ENCODE data around the gene LRP1B. TPM values are rescaled to one million over a fixed set of nuclear protein-coding genes. Genes with fewer than 3 reads are reported as not detected.

The LRP1B gene
- total and polyA plus RNA-seq, 2 of the 8 experiments (the other 6 are each of a cell fraction or from before 2014, with no cell fraction given), result 0.03 TPM; not detected in 1

- H3K4me3 ChIP-seq (ENCODE audit: extremely low read depth in 1 of 4, insufficient read depth in 2 of 4, low read depth in 3 of 4, low read length in 4 of 4), result no peak overlapping the region
These were observed 483.5 kb downstream of the LRP1B start for GRCh38 chr2:141647353-141647752.

More at GRCh38 chr2:141647353-141647752, 483.5 kb downstream of the LRP1B start:
- H3K4ac ChIP-seq (replicated peaks; ENCODE audit: insufficient read length, low read depth, low read length), result no peak overlapping the region
- H4K20me1 ChIP-seq (replicated peaks in 1 of 2; ENCODE audit: control insufficient read depth in 1 of 2, insufficient read depth in 2 of 2, low read length in 2 of 2), result no peaks in the 10 kb centered on the region
- H2BK5ac ChIP-seq (ENCODE audit: low read depth, low read length), result no peak overlapping the region
- no peak overlapping the region for H3K56ac ChIP-seq (replicated peaks; ENCODE audit: insufficient read length, low read depth, low read length)
- FAIRE-seq (no peak), DNase-seq (ENCODE audit: low read depth in 1 of 2, low spot score in 2 of 2) (no peak)
- no peaks in the 10 kb centered on the region for H3K27me3 ChIP-seq (replicated peaks in 1 of 4; ENCODE audit: control insufficient read depth in 3 of 4, extremely low read depth in 1 of 4, insufficient read depth in 3 of 4, low read length in 3 of 4)
- CTCF ChIA-PET (ENCODE audit: partially characterized antibody), result no interaction called here
- H3K18ac ChIP-seq (ENCODE audit: extremely low read depth, low read length), result no peak overlapping the region
- TF ChIP-seq KDM1A (IDR thresholded peaks at IDR 0.05; ENCODE audit: borderline replicate concordance, low read length) (no peak), ZNF274 (IDR thresholded peaks at IDR 0.05; ENCODE audit: borderline replicate concordance, extremely low read depth, low read length) (no peak), KDM4A (IDR thresholded peaks at IDR 0.05; ENCODE audit: low read depth, low read length, severe bottlenecking) (no peak)
- no peaks in the 10 kb centered on the region for H3K36me3 ChIP-seq (ENCODE audit: control insufficient read depth in 2 of 4, insufficient read depth in 4 of 4, low read length in 3 of 4)
- H4K91ac ChIP-seq (replicated peaks; ENCODE audit: insufficient read length, low read length), result no peak overlapping the region
- no peaks in the 10 kb centered on the region for H3K79me1 ChIP-seq (ENCODE audit: low read depth, low read length)
- no peaks in the 10 kb centered on the region for H3K9me3 ChIP-seq (ENCODE audit: insufficient read depth in 2 of 2, low read depth in 1 of 2, low read length in 1 of 2)
- H3K79me2 ChIP-seq (ENCODE audit: control insufficient read depth in 1 of 2, insufficient read depth in 2 of 2, low read length in 2 of 2), result no peaks in the 10 kb centered on the region
- H2BK120ac ChIP-seq (replicated peaks; ENCODE audit: low read depth, low read length), result no peak overlapping the region
- H3K4me1 ChIP-seq (replicated peaks in 1 of 4; ENCODE audit: control insufficient read depth in 3 of 4, insufficient read depth in 4 of 4, low read length in 3 of 4), result no peaks in the 10 kb centered on the region
- no peak overlapping the region for H2AK5ac ChIP-seq (ENCODE audit: low read depth, low read length)
- POLR2A ChIA-PET (ENCODE audit: partially characterized antibody), result no interaction called here
- no peak overlapping the region for H4K5ac ChIP-seq (ENCODE audit: insufficient read length, low read depth, low read length)
- WGBS, 2 experiments (ENCODE audit: extremely low coverage in 1 of 2, insufficient coverage in 1 of 2, insufficient read length in 1 of 2, insufficient replicate concordance in 2 of 2, low coverage in 1 of 2, low lambda C conversion rate in 2 of 2, missing lambda C conversion rate in 1 of 2), result 93% methylated on average over 3 of the region's 3 CpGs; no CpG with 5 or more reads in 1 of the 2 experiments
- H3K23ac ChIP-seq (ENCODE audit: insufficient read length), result no peak overlapping the region
- no peak overlapping the region for H2BK12ac ChIP-seq (ENCODE audit: low read depth, low read length)
- H3K14ac ChIP-seq (ENCODE audit: insufficient read length), result no peak overlapping the region
- H2BK20ac ChIP-seq (ENCODE audit: low read length), result no peak overlapping the region
- H3K23me2 ChIP-seq (ENCODE audit: low read depth, low read length), result no peaks in the 10 kb centered on the region; the same call in 1 of the 2 replicates
- no peak overlapping the region for H3K27ac ChIP-seq (ENCODE audit: low read depth, low read length)
- H4K8ac ChIP-seq (ENCODE audit: extremely low read depth, insufficient read depth, low read length), result no peak overlapping the region
- H3K4me2 ChIP-seq (ENCODE audit: insufficient read depth in 1 of 2, low read depth in 2 of 2, low read length in 2 of 2), result no peak overlapping the region
- no peak overlapping the region for H3K9ac ChIP-seq (replicated peaks in 1 of 4; ENCODE audit: extremely low read depth in 1 of 4, low read depth in 3 of 4, low read length in 3 of 4)
- H2AFZ ChIP-seq (ENCODE audit: low read length), result no peak overlapping the region
- no peak overlapping the region for H2BK15ac ChIP-seq (ENCODE audit: low read length)

All from H1 (cell line).